Keratinocyte (primary cell): ENCODE data around the gene KLK6. TPM values are rescaled to one million over a fixed set of nuclear protein-coding genes. Genes with fewer than 3 reads are reported as not detected.
A peak's percentile ranks its signal among the peaks of the same experiment; 100 is the strongest.

Source experiments
- DNase-seq: peaks from one replicate; pipeline ENCODE4 v3.0.0-alpha.2; 2011; ENCODE audit warnings: low read depth, missing footprints, low spot score
- FAIRE-seq: peaks from 2 replicates; lab custom pipeline; 2011; peaks lifted over from hg19 to GRCh38; lab: Jason Lieb, UNC
- H2AFZ ChIP-seq: 2 replicates; pipeline ENCODE4 v1.6.0; 2012; ENCODE audit warnings: low read length, control low read depth, inconsistent platforms; ENCODE audit not compliant: control insufficient read depth
- H3K27ac ChIP-seq: 2 replicates; pipeline ENCODE4 v1.5.1; 2011; ENCODE audit warnings: low read length; ENCODE audit not compliant: control insufficient read depth, insufficient read depth
- H3K27me3 ChIP-seq: 3 replicates; pipeline ENCODE4 v1.6.0; 2011; ENCODE audit warnings: low read length; ENCODE audit not compliant: control insufficient read depth, insufficient read depth; ENCODE audit errors: extremely low read depth
- H3K36me3 ChIP-seq, 2 experiments: 2 replicates in 1 of 2; 3 replicates in 1 of 2; pipeline ENCODE4 v1.5.1; 2011; ENCODE audit warnings: low read length in 2 of 2, mild to moderate bottlenecking in 1 of 2; ENCODE audit not compliant: control insufficient read depth in 2 of 2, insufficient read depth in 2 of 2; ENCODE audit errors: extremely low read depth in 1 of 2
- H3K4me1 ChIP-seq: 3 replicates; pipeline ENCODE4 v1.5.1; 2011; ENCODE audit warnings: low read length; ENCODE audit not compliant: control insufficient read depth, insufficient read depth; ENCODE audit errors: extremely low read depth
- H3K4me2 ChIP-seq: 3 replicates; pipeline ENCODE4 v1.6.0; 2011; ENCODE audit warnings: low read depth, low read length; ENCODE audit not compliant: control insufficient read depth, insufficient read depth; ENCODE audit errors: extremely low read depth
- H3K4me3 ChIP-seq, 3 experiments: fragments of 200-600 bp in 1 of 3; sonication (generic) in 1 of 3; 2 replicates in 2 of 3; 3 replicates in 1 of 3; pipeline ENCODE4 v1.5.1; 2011 to 2016; ENCODE audit warnings: low read length in 3 of 3, mild to moderate bottlenecking in 3 of 3, control low read depth in 2 of 3, inconsistent platforms in 1 of 3, low read depth in 1 of 3, mixed read lengths in 1 of 3, mixed run types in 1 of 3, moderate library complexity in 1 of 3; ENCODE audit not compliant: control insufficient read depth in 2 of 3, insufficient read depth in 2 of 3; ENCODE audit errors: extremely low read depth in 1 of 3
- H3K79me2 ChIP-seq: 2 replicates; pipeline ENCODE4 v1.6.0; 2012; ENCODE audit warnings: low read length; ENCODE audit not compliant: control insufficient read depth, insufficient read depth
- H3K9ac ChIP-seq: 3 replicates; pipeline ENCODE4 v1.6.0; 2011; ENCODE audit warnings: low read length; ENCODE audit not compliant: control insufficient read depth, insufficient read depth; ENCODE audit errors: extremely low read depth
- H3K9me1 ChIP-seq: 3 replicates; pipeline ENCODE4 v1.6.0; 2011; ENCODE audit warnings: low read length; ENCODE audit not compliant: control insufficient read depth, insufficient read depth; ENCODE audit errors: extremely low read depth
- H3K9me3 ChIP-seq: 2 replicates; pipeline ENCODE4 v1.5.1; 2012; ENCODE audit warnings: low read depth, low read length; ENCODE audit not compliant: control insufficient read depth
- H4K20me1 ChIP-seq: 3 replicates; pipeline ENCODE4 v1.6.0; 2011; ENCODE audit warnings: low read length; ENCODE audit not compliant: control insufficient read depth, insufficient read depth; ENCODE audit errors: extremely low read depth
- CTCF ChIP-seq, 3 experiments: IDR thresholded peaks in 1 of 3; conservative IDR thresholded peaks in 1 of 3; optimal IDR thresholded peaks in 1 of 3; 2 replicates in 2 of 3; 3 replicates in 1 of 3; pipeline versions ENCODE3 to v1.5.1; 2011; ENCODE audit warnings: low read length in 3 of 3, mild to moderate bottlenecking in 3 of 3, moderate library complexity in 2 of 3, control low read depth in 1 of 3, inconsistent platforms in 1 of 3; ENCODE audit not compliant: insufficient read depth in 2 of 3; ENCODE audit errors: extremely low read depth in 1 of 3
- EZH2 ChIP-seq: IDR thresholded peaks from one replicate; pipeline ENCODE4 v1.6.1; 2012; ENCODE audit warnings: inconsistent platforms, mild to moderate bottlenecking, low read length, moderate library complexity
- dilution Hi-C: fragments of 300-500 bp; cut with MboI; formaldehyde crosslinking; loops from one replicate; pipeline ENCODE4 v1.7.0; 2020; ENCODE audit warnings: low sequenced_read_pairs; ENCODE audit not compliant: extremely low pct_ligation_motif_present
- polyA plus RNA-seq, 5 experiments: library from polyadenylated mRNA; depleted of rRNA in 3 of 5; stranded (reverse) in 3 of 5; stranded (forward) in 1 of 5; unstranded in 1 of 5; fragments of >200 nt; gene quantifications; 1 replicate in 1 of 5; 2 replicates in 3 of 5; 3 replicates in 1 of 5; pipeline versions ENCODE4 v1.2.1 to v1.2.3, GENCODE V29; 2011 to 2012; ENCODE audit warnings: missing spikeins in 2 of 5, low read depth in 1 of 5, low replicate concordance in 1 of 5

The KLK6 gene
- polyA plus RNA-seq, 1 donor (not counting 4 experiments of a cell fraction or from before 2014, with no cell fraction given) = 1.9 TPM

- H4K20me1 ChIP-seq = no peaks in the 10 kb centered on the region
- no peaks in the 10 kb centered on the region for H3K27me3 ChIP-seq
- no peaks in the 10 kb centered on the region for H3K9me1 ChIP-seq
- peaks cover 39% of the 10 kb centered on the region for H3K4me1 ChIP-seq
- peaks cover 0 to 6% of the 10 kb centered on the region in 2 experiments for H3K36me3 ChIP-seq
- DNase-seq = no peak
- peaks cover 14% of the 10 kb centered on the region for H3K79me2 ChIP-seq
- H3K9me3 ChIP-seq = no peaks in the 10 kb centered on the region
- peak; percentile 83 for FAIRE-seq
- peak within 1 kb of the TSS; percentile 86 for H3K9ac ChIP-seq
- H3K4me3 ChIP-seq = peak within 1 kb of the TSS; percentile 47 to 87 (median 85)
- peak within 1 kb of the TSS; percentile 60 for H2AFZ ChIP-seq
- dilution Hi-C loops = no loop called here
- H3K27ac ChIP-seq = peak within 1 kb of the TSS; percentile 80
- TF ChIP-seq CTCF (optimal IDR thresholded peaks at IDR 0.05 in 1 of 3, IDR thresholded peaks at IDR 0.05 in 1 of 3, conservative IDR thresholded peaks at IDR 0.05 in 1 of 3; ENCODE audit: extremely low read depth in 1 of 3, insufficient read depth in 2 of 3, low read length in 3 of 3) = no peak
- no peak for TF ChIP-seq EZH2
- peak within 1 kb of the TSS; percentile 83 for H3K4me2 ChIP-seq
Observed at GRCh38 chr19:51001515-51001914, 32.1 kb upstream of the KLK6 start, which contains the start of gene KLK8. KLK8 (minus strand) TSS chr19:51001604; CDS start chr19:51001167, 437 bp downstream.

- dilution Hi-C loops = no loop called here
- peak; percentile 41 for FAIRE-seq
- H3K27ac ChIP-seq = peak overlapping the region; percentile 80
- no peaks in the 10 kb centered on the region for H3K9me3 ChIP-seq
- H2AFZ ChIP-seq = peak overlapping the region; percentile 60
- TF ChIP-seq CTCF (optimal IDR thresholded peaks at IDR 0.05 in 1 of 3, IDR thresholded peaks at IDR 0.05 in 1 of 3, conservative IDR thresholded peaks at IDR 0.05 in 1 of 3; ENCODE audit: extremely low read depth in 1 of 3, insufficient read depth in 2 of 3, low read length in 3 of 3) (peak in 2 of 3 experiments; percentile 16 to 61), EZH2 (no peak)
- H3K4me2 ChIP-seq = peak overlapping the region; percentile 83
- H3K36me3 ChIP-seq = peaks cover 2 to 6% of the 10 kb centered on the region in 2 experiments
- no peaks in the 10 kb centered on the region for H4K20me1 ChIP-seq
- H3K4me3 ChIP-seq = peak overlapping the region; percentile 47 to 87 (median 85)
- H3K79me2 ChIP-seq = peaks cover 14% of the 10 kb centered on the region
- no peaks in the 10 kb centered on the region for H3K9me1 ChIP-seq
- peak overlapping the region; percentile 86 for H3K9ac ChIP-seq
- peaks cover 35% of the 10 kb centered on the region for H3K4me1 ChIP-seq
- no peak for DNase-seq
- no peaks in the 10 kb centered on the region for H3K27me3 ChIP-seq
Observed at GRCh38 chr19:51000981-51001380, 31.6 kb upstream of the KLK6 start.
